Measurements from ENCODE around the gene POLRMT.

POLRMT gene

DNA sequence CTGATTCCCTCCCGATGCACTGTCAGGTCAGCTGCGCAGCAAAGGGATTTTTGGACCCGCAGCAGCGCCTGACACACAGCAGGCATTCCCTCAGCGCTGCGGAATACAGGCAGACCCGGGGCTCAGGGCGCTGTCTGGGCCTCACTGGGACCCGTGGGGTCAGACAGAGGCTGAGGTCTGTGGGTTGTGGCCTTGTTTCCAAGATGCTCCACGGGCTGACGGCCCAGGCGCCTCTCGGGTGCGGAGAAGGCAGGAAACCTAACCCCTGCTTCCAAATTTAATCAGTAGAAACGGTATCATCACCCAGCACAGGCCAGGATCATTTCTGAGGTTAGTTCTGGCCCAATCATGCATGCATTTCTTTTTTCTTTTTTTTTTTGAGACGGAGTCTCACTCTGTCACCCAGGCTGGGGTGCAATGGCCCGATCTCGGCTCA is 30.4 kb upstream of the POLRMT start:
- in situ Hi-C loops (cut with HindIII; ENCODE audit: low sequenced_read_pairs), result no loop called here

DNA sequence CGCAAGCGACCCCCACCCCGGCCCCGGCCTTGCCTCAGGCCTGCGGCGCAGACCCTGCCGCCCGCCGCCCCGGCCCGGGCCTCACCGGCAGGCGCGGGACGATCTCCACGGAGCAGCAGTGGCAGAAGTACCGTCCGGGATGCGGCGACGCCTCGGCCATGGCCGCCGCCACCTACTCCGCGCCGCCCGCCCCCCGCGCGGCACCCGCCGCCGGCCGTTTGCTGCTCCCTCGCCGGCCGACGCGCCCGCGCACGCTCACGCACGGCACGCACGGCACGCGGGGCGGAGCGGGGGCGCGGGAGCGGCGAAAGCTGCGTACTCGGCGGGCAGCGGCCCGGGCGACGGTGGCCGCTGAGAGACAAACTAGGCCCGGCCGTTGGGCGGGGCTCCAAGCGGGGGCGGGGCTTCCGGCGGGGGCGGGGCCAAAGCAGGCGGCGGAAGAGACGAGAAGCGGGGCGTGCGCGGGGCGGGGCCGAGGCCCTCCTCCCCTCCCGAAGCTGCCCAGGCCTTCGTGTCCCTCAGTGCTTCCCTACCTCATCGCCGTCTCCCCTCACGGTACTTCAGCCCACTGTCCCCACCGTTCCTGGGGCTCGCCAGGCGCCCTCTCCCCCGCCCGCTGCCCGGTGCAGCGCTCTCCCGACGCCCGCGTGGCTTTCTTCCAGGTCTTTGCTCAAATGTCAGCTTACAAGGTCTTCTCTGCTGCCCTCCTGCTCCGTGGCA is 29.8 kb upstream of the POLRMT start, which contains the start of gene RNF126:
Gene RNF126 (minus strand): TSS at position 253 of the 720 bp plus-strand sequence. CDS start 93 bp downstream, at position 160.
- in situ Hi-C loops (cut with HindIII; ENCODE audit: low sequenced_read_pairs), result no loop called here

DNA sequence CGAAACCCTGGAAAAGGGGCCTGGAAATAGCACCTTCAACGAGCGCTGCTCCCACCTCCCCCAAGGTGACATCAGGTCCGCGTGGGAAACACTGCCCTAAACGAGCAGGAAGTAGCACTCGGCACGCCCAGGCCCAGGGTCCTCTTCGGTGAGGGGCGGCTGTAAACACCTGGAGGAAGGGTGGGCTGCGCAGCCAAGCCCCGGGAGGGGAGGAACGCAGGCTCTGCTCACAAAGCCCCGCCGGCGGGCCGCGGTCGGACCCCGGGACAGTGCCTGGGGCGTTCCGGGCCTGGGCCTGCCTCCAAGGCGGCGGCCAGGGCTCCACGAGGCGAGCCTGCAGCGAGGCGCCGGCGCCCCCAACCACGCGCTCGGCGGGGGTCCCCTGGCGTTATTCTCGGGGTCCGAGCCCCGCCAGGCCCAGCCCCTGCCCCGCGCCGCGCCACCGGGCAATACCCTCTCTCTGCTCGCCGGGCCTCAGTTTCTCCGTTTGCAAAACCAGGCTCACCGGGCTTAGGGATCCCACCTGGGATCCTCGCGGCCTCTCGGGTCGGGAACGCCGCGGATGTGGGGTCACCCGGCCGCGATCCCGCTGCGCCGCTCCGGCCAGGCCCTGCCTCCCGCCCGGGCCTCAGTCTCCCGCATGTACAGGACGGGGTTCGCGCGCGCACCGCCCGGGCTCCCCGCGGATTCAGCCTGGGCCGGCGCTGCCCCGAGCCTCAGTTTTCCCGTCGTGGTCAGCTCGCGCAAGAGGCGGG is 29.0 kb upstream of the POLRMT start:
- in situ Hi-C loops (cut with HindIII; ENCODE audit: low sequenced_read_pairs), result no loop called here

DNA sequence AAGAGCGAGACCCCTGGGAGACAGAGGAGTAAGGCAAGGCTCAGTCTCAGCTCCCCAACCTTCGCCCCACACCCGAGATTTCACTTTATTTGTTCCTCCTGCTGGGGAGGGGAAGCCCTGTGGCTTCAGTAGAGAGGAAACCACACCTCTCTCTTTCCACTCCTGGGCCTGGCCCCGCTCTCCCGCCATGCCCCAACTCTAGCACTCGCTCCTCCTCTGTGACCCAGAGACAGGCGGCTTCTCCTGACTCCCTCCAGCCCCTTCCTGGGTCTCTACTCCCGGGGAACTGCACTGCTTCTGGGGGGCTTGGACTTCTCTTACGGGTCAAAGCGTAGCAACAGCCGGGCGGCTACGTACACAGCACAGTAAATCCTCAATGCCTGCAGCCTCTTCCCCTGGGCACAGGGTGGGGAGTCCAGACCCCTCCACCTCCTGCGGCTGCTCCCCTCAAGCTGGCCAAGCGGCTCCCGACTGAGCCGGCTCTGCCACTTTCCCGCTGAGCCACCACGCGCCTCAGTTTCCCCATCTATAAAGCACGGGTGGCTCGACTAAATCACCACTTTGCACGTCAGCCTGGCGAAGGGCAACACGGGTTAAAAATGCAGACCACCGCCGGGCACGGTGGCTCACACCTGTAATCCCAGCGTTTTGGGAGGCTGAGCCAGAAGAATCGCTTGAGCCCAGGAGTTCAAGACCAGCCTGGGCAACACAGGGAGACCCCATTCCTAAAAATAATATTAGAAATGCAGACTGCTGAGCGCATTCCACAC is 28.3 kb upstream of the POLRMT start:
- in situ Hi-C loops (cut with HindIII; ENCODE audit: low sequenced_read_pairs), result no loop called here

DNA sequence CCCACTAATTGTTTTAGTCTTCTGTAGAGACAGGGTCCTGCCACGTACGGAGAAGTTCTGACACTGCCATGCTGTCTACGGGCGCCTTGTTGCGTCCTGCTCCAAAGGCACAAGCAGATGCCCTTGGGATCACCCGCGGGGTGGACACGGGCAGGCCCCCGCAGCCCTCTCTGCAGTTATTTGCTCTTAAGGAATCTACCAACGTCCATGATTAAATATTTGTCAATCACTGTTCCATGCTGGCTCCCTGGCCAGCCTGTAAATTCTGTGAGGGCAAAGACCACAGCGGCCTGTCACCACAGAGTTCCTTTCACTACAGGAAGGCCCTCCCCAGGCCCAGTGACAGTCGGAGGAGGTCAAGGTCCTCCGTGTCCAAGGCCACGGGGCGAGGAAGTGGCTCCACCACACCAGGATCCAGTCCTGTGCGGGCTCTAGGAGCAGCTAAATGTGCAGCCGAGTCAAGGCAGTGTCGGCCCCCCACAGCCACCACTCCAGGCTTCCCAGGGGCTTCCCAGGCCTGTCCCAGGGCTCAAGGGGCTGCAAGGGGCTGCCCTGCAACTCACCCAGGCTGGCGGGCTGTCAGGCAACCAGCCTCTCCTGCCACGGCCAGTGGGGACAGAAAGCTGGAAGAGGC is 27.6 kb upstream of the POLRMT start:
- in situ Hi-C loops (cut with HindIII; ENCODE audit: low sequenced_read_pairs), result no loop called here

DNA sequence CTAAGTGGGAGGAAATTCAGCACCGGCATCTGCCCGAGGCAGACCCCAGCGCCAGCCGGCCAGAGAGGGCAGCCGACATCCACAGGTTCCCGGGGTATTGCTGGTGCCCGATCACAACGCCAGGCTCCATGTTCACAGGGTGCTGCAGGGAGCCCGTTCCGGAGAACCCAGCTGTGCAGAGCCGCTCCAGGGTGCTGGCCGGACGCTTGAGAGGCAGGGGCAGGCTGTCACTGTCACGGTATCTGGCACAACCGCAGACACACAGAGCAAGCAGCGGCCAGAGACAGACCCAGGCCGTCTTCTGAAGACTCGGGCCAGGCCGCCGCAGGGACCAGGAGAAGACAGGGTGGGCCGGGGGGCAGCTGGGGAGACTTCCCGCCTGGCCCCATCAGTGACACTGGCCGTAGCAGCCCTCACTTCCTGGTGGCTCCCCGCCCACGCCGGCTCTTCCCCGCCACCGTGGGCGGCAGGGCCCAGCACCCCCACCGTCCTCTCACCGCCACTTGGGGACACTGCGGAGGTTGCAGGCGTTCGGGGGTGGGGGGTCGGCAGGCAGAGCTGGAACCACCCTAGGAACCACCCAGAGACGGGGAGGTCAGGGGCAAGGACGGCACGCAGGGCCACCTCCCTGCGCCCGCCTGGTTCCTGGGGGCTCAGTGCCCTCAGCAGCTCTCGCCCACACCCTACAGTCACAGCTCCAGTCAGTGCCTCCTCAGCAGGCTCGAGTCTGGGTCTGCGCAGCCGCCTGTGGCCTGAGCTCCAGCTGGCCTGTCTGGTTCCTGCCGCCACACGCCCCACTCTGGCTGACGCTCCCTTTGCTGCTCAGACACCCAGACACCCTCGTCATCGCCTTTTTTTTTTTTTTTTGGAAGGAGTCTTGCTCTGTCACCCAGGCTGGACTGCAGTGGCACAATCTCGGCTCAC is 25.8 kb upstream of the POLRMT start:
- in situ Hi-C loops (cut with HindIII; ENCODE audit: low sequenced_read_pairs), result no loop called here

DNA sequence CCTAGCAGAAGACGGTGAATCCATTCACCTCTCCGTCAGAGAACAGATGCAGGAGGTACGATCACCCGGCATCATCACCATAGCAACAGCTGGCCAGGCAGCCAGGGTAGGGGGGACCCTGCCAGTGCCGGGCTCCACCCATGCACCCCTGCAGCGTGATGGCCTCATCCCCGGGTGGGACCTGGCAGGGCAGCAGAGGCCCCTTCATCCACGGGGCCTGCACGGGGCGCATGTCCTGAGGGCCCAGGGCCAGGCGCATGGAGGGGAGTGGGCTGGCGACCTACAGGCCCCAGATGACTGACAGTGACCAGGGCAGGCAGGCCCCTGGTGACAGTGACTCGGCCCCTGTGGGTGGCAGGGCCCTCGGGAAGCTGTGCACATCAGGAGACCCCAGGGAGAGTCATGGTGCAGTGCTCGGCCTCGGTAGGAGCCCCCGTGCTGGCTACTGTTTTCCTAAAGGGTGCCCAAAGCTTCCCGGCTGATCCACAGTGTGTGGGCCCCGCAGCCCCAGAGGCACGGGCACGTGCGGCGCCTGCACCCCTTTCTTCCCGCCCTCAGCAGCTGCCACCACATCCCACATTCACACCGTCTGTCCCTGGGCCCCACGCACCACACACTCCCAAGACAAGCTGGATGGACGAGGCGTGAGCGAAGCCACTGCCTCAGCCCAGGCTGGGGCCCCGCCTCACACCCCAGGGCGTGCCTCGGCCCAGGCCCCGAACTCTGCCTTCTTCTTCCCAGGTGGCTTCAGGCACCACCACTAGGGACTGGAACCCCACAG is 24.9 kb upstream of the POLRMT start:
- in situ Hi-C loops (cut with HindIII; ENCODE audit: low sequenced_read_pairs), result no loop called here

DNA sequence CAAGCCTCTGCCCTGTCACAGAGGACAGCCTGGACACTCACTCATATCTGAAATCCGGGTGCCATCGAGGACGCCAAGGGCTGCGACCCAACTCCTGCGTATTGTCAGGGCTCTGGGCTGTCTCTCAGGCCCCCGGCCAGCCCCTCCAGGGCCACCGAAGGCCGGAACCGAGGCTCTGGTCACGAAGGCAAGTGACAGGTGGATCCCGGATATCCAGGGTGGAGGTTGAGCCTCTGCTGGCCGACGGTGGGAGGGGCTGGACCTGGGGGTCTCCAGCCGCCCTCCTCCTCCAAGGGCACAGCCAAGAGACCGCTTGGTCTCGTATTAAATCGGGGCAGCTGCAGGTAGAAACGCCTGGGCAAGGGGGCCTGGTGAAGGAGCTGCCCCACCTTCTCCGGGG is 24.3 kb upstream of the POLRMT start:
- in situ Hi-C loops (cut with HindIII; ENCODE audit: low sequenced_read_pairs), result no loop called here

DNA sequence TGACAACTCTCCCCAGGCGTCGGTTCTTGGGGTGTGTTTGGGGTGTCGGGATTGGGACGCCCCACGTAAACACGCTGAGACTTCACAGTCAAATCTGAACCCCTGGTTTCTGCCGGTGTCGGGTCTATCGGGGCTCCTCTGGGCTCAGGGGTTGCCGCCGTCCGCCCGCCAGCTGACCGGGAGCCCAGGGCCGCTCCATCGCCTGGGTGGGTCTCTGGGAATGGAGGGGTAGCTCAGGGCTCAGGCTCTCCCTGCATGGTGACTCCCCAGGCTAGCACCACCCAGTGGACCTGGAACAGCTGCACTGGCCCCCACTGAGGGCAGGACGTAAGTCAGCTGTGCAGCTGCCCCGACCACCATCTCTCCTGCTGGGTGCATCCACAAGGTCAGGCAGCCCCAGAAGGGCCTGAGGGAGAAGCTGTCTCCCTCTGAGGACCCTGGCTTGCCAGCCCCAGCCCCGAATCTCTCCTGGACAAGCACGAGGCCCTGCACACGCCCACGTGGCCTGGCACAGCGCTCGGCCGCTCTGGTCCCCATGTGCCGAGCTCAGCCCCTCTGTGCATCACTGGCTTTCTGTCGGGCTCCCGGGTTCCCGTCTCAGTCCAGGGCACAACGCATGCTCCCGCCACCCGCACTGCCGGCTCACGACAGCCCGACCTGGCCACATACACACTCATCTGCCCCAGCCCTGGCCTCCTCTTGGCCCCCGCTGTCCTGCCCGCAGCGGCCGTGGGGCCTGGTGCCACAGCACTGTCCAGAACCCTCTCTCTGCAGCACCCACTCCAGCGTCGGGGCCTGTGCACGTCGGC is 23.6 kb upstream of the POLRMT start:
- in situ Hi-C loops (cut with HindIII; ENCODE audit: low sequenced_read_pairs), result no loop called here

DNA sequence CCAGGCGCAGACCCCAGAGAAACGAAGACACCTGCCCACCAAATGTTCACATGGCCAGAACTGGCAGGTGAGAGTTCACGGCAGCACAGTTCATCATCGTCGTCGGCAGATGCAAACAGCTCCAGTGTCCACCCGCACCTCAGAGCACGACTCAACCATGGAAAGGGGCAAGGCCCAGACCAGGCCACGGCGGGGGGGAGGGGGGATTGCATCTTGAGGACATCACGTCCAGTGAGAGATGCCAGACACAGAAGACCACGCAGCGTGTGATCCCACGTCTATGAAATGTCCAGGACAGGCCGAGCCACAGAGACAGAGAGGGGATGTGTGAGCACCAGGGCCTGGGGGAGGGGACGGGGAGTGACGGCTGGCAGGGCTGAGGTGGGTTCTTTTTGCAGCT is 22.4 kb upstream of the POLRMT start:
- in situ Hi-C loops (cut with HindIII; ENCODE audit: low sequenced_read_pairs), result no loop called here

DNA sequence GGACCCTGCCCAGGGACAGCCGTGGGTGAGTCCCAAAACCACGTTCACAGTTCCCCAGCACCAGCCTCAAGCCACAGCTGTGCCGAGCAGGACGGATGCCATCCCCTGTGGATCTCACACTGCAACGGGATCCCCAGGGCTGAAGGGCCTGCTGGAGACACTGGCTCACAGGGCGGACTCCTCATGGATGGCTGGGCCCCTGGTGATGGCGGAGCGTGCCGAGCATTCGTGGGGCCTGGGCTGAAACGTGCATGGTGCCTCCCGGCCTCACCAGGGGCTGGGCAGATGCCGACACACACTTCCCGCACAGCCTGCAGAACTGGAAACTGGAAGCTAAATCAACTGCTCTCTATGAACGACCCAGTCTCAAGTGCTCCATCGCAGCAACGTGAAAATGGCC is 20.1 kb upstream of the POLRMT start:
- in situ Hi-C loops (cut with HindIII; ENCODE audit: low sequenced_read_pairs), result no loop called here

DNA sequence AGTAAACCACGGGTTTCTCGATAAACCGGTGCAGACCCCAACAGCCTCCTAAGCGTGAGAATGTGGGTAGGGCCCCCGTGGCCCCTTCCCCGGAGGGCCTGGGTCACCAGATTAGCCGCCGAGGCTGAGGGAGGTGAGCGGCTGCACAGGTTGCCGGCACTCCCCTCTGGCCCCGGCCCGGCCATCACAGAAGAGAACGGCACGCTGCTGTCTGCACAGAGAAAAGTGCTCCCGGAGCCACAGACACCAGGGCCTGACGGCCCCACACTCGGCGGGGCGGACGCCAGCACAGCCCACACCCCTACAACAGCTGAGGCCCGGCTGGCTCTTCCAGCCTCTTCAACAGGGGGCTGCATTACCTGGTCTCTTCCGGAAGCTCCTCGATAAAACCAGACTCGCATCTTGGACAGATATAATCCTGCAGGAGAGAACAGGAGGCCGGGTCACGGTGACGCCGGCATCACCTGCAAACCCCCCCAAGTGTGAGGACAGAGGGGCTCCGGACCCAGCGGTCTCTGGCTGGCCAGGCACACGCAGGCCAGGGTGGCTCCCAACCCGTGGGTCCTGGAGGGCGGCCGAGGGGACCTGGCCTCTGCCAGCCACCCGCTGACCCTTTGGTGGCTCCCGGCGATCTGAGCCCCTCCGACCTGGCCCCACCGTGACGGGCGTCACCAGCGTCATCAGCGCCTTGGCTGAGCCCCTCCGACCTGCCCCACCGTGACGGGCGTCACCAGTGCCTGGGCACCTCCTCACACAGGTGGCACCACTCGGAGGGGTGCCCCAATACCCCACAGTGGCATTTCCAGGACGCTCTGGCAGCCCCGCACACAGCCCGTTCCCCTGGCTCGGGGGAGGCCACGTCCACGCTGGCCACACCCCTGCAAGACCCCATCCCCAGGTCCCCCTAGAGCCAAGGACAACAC is 19.4 kb upstream of the POLRMT start:
- in situ Hi-C loops (cut with HindIII; ENCODE audit: low sequenced_read_pairs), result no loop called here

DNA sequence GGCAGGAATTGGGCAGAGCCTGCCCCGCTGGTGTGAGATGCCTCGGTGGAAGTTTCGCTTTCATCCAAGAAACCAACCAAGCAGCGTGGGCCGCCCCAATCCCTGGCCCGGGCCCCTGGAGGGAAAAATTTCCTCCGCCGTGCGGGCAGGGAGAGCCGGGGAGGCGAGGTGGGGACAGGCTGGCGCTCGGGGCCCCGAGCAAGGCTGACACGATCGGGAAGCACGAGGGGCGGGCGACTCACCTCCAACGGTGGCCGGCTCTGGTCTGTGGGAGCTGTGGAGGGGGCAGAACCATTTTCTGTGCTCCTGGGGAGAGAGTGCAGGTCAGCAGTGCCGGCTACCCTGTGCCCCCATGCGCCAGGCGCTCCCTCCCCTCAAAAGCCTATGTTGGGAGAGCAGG is 18.7 kb upstream of the POLRMT start:
- in situ Hi-C loops (cut with HindIII; ENCODE audit: low sequenced_read_pairs), result no loop called here

DNA sequence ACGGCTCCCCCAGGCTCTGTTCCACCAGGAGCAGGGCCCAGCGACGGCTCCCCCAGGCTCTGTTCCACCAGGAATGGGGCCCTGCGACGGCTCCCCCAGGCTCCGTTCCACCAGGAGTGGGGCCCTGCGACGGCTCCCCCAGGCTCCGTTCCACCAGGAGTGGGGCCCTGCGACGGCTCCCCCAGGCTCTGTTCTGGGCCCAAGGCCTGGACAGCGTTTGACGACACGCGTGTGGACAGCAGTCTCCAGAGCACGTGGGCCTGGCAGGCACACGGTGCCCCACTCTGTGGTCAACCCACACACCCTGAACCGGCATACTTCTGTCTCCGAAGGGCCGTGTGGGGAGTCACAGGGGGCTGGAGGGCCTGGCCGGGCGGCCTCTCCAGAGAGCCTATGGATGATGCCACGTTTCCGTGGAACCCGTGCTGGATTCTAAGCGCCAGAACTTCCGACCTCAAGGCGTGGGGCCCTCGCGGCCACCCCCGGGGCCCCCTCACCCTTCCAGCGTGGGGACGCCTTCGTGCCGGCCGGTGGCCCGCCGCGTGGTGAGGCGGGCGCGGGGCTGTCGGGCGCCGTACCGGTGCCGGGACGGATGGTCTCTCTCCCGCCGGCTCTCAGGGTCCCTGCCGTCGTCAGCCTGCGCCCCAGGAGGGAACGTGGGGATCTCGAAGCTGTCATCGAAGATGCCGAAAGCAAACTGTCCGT is 17.9 kb upstream of the POLRMT start:
- in situ Hi-C loops (cut with HindIII; ENCODE audit: low sequenced_read_pairs), result no loop called here

DNA sequence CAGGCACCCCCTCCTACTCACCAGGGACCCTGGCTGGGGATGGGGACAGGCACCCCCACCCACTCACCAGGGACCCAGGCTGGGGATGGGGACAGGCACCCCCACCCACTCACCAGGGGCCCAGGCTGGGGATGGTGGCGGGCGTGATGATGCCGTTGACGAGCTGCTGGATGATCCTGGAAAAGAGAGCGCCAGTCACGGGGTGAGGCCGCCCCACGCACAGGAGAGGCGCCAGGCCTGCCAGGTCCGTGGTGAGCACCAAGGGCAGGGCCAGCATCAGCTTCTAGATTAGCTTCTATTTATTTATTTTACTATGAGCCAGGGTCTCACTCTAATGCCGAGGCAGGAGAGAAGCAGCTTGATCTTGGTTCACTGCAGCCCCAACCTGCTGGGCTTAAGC is 16.8 kb upstream of the POLRMT start:
- in situ Hi-C loops (cut with HindIII; ENCODE audit: low sequenced_read_pairs), result no loop called here

DNA sequence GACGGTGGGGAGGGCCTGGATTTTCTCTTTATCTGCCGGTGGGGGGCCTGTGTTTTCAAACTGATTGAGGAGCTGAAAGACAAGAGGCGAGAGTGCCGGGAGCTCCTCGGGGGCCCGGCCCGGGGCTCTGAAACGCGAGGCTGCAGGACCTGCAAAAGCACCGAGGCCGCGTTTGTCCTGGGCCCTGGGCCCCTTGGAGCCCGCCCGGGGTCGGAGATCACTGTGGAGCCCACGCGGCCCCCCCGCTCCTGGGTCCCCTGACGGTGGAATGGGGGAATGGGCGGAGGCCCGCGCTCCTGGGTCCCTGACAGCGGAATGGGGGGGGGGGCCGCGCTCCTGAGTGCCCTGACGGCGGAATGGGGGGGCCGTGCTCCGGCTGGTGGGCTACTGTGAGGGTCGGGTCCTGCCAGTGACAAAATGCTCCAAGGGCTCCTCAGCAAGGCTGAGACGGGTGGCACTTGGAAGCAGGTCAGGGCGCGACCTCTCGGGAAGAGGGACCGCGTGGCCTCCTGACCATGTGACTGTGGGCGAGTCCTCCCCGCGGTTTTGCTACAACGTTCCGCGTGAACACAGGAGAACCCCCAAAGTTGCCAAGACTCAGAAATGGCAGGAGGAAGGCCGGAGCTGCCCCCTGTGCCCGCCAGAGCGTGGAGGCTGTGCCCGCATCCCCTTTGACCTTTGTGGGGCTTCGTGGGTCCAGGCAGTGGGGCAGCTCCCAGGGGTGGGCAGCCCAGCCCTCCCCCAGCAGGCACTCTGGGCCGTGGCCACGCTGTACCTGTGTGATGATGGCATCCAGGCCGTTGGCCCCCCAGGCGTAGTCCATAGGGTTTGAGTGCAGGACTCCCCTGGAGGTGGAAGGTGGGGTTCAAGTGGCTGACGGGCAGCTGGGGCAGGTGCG is 15.8 kb upstream of the POLRMT start:
- in situ Hi-C loops (cut with HindIII; ENCODE audit: low sequenced_read_pairs), result no loop called here
